GM21717 (cell line): ENCODE results near the gene SATB2.

Experiments used
- ATAC-seq: cut with Tn5 transposase; IDR thresholded peaks from one replicate; pipeline ENCODE4 v1.9.1; 2021; ENCODE audit warnings: mild to moderate bottlenecking, moderate library complexity; ENCODE audit not compliant: unreplicated experiment

SATB2 gene

DNA sequence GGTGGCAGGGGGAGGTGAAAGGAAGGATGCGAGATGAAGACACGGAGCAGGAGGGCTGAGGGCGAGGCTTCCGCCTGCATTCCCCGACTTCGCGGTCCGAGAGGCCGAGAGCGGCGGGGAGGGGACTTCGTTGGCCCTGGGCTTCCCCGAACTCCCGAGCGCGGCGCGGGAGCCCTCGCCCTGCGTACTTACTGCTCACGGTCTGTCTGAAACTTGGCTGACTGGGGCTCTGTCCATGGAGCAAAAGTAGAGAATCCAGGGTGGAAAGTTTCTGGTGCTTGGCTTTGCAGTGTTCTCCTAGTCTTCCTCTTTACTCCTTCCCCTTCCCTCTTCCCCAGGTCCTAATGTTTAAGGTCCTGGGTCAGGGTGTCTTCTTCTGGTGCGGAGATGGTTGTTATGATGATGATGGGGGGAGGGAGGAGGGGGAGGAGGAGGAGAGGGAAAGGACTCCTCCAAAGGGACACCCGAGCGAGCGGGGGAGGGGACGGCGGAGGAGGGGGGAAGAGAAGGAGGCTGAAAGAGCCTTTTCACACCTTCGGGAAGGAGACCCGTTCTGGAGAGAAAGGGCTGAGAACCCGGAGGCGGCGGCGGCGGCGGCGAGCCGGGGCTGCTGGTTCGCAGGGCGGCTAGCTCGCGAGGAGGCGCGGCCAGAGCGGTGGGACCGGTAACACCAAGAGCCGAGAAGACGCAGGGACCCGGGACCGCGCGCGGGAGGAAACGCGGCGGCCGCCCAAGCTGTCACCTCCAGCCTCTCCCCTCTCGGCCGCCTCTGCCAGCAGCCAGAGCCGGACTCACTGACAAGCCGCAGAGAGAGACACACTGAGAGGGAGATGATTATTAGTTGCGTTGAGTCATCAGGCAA lies at the start of gene SATB2:
TSS of gene SATB2 (minus strand) at position 793 of the 862 bp plus-strand sequence. CDS start 1,902 bp downstream, outside the sequence.
- no peak for ATAC-seq

DNA sequence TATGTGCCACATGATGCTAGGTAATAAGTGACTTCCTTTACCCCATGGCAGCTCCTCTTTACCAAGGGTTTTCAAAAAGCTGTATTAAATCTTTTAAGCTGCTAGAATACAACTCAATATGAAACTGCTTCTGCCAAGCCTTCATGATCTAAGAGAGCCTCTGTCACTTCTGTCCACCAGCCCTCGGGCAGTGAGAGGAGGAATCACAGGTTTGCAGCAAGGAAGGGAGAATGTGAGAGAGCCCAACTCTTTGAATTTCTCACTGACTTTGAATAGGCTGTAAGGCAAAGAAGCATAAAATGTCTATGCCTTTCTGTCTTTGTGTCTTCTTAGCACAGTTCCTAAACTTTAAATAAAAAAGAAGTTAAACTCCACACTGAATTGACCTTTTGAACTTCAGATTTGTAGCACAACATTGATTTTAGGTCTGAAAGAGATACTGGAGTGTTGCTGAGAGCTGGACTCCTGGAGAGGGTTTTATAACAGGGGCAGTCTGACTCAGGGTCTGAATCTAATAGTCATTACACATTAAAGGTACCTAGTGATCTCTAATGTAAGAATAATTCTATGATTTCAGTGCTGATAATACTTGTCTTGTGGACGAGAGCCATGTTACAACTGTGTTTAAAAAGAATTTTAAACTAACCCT lies 48.1 kb upstream of the SATB2 start:
- ATAC-seq = no peak

DNA sequence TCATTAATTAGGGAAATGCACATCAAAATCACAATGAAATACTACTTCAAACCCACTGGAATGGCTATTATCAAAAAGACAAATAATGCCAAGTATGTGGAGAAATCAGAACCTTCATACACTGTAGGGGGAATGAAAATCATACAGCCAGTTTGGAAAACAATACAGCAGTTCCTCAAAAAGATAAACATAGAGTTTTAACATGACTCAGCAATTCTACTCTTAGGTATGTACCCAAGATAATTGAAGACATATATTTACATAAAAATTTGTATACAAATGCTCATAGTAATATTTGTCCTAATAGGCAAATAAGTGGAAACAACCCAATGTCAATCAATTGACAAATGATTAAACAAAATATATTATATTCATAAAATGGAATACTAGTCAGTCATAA lies 45.4 kb upstream of the SATB2 start:
- no peak for ATAC-seq

GRCh38 chr2:199499005-199499404 lies 41.3 kb upstream of the SATB2 start:
- no peak for ATAC-seq

- ATAC-seq = no peak
Observed at GRCh38 chr2:199495147-199495546, 37.4 kb upstream of the SATB2 start.

DNA sequence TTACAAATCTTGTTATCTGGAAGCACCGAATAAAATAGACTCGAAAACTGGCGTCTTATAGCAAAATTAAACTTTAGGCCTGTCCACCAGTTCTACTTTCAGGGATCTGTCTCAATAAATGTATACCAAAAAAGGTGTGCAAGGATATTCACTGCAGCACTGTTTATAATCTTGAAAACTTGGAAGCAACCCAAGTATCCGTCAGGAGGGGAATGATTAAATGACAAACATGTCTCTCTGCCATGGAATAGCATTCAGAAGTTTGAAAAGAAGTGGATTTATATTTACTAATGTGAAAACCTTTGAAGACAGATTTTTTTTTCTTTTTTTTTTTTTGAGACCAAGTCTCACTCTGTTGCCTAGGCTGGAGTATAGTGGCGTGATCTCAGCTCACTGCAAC lies 32.3 kb upstream of the SATB2 start:
- ATAC-seq = no peak

DNA sequence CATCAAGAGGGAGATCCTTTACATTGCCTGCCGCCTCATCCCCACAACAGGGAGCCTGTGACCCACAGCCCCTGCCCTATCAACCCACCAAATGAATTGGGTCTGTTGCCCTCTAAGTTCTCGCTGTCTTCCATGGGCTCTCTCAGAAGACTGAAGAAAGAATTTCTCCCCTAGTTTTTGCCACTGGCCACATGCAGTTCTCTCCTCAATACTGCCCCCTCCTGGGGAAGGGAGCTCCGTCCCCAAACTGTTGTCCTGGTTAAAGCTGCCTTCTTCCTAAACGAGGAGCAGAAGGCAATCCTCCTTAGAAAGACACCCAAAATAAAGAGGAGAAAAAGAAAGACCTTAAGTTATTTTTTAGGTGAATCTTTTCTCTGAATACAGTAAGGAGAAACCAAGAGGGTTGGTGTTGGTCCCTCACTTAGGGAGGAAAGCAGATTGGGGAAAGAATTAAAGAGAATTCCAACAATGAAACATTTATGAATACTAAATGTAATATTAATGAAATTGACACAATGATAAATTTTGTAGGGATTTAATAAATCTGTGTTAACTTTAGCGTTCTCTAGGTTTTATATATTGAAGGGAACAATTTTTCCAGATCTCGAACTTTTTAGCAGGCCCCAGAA lies 31.1 kb upstream of the SATB2 start:
- ATAC-seq = peak; percentile 60

DNA sequence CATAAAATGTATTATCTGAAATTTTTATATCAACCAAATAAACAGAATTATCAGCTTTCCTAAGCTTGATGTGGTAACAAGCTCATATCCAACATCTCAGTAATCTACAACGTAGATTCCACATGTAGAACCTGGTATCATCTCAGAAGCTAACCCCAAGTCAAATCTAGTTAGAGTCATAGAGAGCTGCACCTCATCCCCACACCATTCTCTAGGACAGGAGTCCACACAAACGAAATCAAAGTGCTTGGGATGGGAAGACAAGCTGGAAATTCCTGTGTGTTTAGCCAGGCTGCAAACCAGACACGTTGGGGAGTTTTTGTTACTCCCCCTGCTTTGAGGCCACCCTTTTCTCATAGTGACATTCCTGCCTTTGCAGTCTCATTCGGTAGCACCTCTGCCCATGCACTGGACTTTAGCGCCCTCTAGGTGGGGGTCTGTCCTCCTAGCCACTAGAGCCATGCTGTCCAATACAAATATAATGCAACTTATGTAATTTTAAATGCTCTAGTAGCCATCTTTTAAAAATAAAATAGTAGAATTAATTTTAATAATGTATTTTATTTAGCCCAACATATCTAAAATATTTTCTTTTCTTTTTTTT lies 28.1 kb upstream of the SATB2 start:
- ATAC-seq = peak; percentile 46

- ATAC-seq = no peak
Observed at GRCh38 chr2:199484927-199485326, 27.2 kb upstream of the SATB2 start.

- no peak for ATAC-seq
Observed at GRCh38 chr2:199480966-199481365, 23.2 kb upstream of the SATB2 start.

- ATAC-seq = no peak
Observed at GRCh38 chr2:199477277-199477834, 19.6 kb upstream of the SATB2 start.

GRCh38 chr2:199471443-199472057 lies 13.8 kb upstream of the SATB2 start:
- peak; percentile 85 for ATAC-seq

DNA sequence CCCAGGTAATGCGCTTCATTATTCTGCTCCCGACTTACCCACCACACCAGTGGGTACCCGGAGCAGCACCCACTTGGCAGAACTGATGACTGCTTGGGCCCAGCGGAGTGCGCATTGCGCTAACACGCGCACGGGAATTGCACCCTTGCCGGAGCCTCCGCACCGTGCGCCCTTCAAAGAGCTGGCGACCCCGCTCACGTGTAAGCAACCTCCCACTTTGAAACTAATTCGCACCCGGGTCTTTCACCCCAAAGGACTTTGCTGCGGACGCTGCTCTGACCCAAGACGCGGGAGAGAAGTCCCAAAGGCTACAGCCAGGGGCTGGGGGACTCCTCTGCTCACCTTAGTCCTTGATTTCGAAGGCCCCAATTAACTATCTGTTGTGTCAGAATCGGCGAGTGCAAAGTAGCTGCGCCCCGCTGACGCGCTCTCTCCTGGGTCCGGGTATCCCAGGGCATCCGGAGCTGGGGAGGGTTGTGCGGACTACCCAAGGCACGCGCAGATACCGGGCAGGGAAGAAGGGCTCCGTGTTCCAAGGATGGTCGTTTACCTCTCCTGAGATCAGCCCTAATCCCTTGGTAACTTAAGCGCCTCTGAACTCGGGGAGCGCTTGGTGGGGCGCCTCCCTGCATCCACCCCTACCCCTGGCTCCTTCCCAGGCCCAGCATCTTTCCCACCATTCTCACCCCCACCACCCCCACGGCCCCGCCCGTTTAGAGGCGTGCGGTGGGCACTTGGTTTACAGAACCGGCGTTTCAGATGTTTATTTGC lies 13.1 kb upstream of the SATB2 start:
- no peak for ATAC-seq

DNA sequence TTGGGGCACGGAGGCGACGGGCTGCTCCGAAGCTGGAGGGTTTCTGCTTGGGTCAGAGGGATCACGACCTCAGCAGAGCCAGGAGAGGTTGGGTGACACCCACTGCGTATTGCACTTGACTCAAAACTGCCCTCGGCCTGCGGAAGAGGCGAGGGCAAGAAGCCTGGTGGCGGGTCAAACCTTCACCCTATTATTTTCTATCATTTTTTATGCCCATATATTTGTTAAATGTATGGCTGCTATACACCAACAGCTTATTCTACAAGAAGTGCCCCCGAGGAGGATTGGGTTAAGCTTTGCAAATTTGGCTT lies 12.6 kb upstream of the SATB2 start:
- ATAC-seq = no peak

- no peak for ATAC-seq
Observed at GRCh38 chr2:199469514-199470360, 12.0 kb upstream of the SATB2 start.

DNA sequence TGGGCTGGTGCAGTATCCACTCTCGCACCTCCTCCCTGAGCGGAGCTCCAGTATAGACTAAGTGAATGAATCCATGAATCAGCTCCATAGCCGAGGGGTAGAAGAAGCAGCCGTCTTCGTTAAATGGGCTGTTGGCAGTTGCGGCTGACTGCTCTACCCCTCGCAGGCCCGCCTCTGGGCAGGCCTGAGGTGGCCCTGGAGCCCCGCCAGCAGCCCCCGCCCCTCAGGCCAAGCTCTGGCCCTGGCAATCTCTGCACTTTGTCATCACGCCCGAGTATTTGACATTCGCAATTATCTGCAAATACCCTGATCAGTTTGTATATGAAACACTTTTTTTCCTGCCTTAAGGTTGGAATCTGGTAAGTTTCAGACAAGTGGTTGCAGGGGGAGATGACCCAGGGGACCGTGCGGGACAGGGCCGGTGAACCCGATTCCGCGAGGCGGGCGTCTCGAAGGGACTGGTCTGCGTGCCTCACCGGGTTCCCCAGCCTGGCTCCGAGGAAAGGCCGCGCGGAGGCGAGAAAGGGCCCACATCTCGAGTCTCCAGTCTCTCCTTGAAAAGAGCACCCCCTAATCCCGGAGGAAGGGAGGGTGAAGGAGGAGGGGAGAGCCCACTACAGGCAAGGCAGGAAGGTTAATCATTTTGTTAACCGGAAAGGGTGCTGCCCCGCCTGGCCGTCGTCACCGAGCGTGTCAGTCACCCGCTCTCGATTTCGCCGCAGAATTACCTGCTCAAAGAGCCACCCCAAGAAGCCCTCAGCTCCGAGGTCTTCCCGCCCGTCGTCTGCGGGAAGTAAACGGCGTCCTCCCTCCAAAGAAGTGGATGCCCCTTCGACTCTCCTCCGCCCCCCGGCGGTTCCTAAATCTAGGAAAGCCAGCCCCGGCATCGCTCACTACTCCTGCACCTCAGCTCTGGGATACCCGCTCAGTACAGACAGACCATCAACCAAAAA lies 11.1 kb upstream of the SATB2 start:
- ATAC-seq = no peak

GRCh38 chr2:199467066-199467822 lies 9.5 kb upstream of the SATB2 start:
- no peak for ATAC-seq
